HG03558 (cell line): ENCODE data around the gene RTN1.

Experiments
- ATAC-seq: cut with Tn5 transposase; IDR thresholded peaks from one replicate; pipeline ENCODE4 v1.9.1; 2021; ENCODE audit warnings: moderate number of reproducible peaks; ENCODE audit not compliant: unreplicated experiment; ENCODE audit errors: extremely low read depth

The RTN1 gene

DNA sequence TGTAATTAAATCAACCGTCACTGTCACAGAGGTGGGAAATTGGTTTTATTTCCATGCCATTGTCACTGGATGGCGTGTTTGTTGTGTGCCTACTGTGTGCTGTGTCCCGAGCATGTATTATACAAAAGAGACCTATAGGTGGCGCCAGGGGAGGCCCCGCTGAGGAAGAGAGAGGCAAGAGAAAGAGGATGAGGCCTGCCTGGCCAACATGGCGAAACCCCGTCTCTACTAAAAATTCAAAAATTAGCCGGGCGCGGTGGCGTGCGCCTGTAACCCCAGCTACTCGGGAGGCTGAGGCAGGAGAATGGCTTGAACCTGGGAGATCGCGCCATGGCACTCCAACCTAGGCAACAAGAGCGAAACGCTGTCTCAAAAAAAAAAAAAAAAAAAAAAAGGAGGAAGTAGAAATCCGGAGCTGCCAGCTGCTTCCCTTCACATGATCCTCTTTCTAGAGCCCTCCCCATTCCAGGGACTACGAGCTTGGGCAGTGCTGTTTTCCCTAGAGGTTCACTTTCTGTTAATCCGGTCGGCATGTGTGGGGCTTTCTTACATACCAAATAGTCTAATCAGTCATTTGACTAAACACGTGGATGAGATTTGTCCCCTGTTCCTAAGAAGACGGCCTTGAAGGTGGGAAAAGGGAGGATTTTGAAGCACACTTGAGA, 287.6 kb downstream of the RTN1 start:
- no peak for ATAC-seq

DNA sequence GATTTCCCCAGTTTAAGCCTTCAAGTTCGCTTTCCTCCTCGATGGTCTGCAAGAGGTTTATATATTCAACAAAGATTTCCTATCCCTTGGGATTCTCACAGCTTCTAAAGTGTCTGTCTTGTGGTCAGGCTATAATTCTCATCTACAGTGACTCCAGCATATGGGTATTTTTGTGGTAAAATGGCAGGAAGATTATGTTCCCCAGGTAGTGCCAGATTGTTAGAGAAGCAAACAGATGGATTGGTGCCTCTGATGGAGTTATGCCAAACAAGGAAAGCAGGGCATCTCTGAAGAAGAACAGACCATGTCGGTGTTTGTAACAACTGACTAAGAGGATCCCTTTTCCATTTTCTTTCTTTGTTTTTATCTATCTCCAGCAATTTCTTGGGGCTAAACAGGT, 288.4 kb downstream of the RTN1 start:
- no peak for ATAC-seq

DNA sequence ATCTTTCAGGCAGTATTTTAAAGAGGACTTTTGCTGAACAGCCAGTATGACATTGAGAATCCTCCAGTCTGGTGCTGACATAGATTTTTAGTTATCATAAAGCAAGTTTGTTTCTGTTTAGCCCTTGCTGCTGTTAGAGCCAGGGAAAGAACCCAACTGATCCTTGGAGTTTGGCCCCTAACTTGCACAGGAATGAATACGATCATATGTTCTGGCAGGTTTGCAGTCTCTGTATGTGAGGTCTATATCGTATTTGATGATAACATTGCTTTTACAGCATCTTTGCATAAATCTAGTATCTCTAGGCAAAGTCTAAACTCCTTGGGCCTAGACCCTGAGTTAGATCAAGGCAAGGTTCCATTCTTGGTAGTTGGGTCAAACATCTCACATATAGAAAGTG, 289.7 kb downstream of the RTN1 start:
- ATAC-seq: no peak

DNA sequence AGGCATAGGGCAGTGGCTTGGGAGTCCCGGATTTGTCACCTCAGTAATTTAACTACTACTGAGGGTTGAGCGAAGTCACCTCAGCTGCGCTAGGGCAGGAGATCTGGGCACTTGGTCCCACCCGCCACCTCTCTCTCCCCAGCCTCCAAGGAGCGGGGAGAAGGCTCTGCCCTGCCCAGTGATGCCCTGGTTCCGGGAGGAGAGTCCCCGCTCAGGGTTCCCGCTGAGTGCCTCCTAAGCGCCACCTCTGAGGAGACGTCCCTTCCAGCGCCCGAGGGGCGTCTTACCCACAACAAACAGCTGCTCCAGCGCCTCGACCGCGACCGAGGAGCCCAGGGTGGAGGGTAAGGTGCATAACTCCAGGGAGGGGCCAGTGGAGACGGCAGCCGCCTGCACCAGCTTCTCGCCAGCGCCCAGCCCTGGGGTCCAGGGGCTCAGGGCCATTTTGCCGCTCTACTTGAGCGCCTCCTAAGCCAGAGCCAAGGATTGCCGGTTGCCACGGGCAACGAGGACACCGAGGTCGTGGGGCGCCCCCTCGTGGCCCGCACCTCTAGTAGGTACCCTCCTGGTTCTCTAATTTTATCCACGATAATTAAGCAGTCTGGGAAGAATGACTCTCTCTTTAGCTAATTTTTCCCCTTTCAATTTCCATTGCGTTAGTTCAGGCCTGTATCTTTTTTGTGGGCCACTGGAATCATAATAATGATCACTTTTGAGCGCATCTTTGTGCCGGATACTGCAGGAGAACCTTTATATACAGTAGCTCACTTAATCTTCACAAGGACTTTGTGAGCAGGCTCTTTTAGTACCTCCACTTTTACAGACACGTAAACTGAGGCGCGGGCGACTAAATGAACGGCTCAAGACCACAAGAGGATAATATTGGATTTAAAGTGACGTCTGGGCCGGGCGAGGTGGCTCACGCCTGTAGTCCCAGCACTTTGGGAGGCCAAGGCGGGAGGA, 294.0 kb downstream of the RTN1 start, which contains the start of gene CCDC175:
Gene CCDC175, minus strand, starts transcription at position 481 of the 963 bp plus-strand sequence. Its CDS starts 37 bp downstream, at position 444.
- ATAC-seq: peak; percentile 94

DNA sequence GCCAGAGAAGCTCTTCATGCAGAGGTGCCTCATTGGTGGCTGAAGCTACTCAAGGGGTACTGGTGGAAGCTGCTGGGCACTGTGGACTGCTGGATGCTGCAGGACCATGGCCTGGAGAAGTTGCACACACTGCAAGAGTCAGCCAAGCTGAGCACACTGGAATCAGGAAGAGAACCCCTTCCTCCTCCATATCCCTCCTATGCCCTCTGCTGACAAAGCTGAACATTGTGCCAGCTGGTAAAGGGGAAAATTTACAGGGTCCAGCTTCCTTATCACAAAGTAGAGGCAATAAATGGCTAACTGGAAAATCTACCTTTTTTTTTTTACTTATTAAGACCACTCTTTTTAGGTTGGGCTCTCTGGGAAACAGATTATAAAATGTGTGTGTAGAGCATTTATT, 300.5 kb downstream of the RTN1 start:
- ATAC-seq: no peak

DNA sequence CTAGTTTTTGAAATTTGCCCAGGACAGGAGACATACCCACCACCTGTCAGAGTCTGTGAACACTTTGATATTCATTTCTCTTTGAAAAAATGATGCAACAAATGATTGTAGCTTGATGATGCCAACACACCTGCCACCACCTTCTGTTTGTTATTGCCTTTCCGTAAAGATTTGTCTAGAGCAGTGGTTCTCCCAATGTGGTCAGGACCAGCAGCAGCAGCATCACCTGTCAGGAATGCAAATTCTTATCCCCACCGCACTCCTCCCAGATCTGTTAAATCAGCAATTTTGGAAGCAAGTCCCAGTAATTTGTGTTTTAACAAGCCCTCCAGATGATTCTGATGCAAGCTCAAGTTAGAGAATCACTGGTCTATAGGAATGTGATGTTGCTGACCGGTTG, 303.9 kb downstream of the RTN1 start:
- no peak for ATAC-seq

DNA sequence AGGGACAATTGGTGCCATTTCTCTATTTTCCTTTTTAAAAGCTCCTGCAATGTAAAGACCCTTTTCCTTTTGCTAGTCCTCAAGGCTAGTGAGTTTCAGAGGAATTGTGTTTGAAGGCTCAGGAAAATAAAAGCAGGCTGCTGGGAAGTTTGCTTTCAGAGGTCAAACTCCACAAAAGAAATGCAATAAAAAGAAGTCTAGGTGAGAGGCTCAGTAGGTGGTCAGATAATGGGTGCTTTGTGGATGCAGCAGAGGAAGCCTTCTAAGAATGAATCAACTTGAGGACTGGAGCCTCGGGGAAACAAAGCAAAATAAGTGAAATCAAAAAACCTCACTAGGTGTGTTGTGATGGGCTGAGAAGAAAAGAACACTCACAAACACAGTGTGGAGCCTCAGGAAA, 304.3 kb downstream of the RTN1 start:
- ATAC-seq: no peak

DNA sequence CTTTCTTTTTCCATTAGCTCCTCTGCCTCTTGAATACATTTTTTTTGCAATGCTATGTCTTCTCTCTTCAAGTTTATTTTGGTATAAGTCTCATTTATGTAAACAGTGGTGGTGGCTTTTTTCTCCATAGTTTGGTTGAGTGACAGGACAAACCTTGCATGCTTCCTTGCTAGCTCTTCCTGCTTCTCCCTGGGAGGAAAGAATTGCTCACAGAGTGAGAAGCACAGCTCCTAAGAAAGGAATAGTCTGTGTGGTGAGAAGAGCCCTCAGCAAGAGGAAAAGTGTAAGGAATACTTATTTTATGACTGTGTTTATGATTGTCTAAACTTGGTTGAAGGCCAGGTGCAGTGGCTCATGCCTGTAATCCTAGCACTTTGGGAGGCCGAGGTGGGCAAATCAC, 305.5 kb downstream of the RTN1 start:
- no peak for ATAC-seq

DNA sequence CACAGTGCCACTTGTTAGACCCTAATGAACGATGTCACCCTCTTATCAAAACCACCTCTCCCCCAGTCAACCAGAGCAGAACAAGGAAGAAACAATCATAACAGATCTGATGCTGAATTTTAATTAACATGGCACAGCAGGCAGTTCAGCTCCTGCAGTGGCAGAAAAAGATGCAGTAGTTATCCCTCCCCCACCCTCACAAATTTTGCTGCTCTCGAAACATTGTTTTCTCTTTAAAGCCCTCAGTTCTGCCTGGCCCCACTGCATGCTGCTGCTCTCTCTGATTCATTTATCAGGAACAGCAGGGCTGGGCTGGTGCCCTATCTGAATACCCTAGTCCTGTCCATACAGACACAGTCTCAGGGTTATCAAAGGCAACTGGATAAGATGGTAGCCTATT, 306.2 kb downstream of the RTN1 start:
- ATAC-seq: no peak

DNA sequence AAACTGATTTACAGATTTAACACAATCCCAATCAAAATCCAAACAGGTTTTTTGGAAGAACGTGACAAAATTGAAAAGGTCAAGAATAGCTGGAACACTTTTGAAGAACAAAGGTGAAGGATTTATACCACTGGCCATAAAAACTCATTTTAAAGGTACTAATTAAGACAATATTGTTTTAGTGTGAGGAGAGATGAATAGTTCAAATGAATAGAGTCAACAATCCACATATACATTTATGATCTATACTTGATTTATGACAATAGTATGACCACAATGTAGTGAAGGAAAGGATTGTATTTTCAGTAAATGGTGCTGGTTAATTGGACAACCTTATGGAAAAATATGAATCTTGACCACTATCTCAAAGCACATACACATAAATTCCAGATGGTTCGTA, 323.3 kb downstream of the RTN1 start:
- ATAC-seq: no peak
